ENCODE data around the gene MPP2. TPM values are rescaled to one million over a fixed set of nuclear protein-coding genes. Genes with fewer than 3 reads are reported as not detected.

The MPP2 gene
- total RNA-seq (2022; extraction: Qiagen RNA extraction) = 1.1 to 1.8 TPM (median 1.3 TPM) in 5 replicates

GRCh38 chr17:43907425-43907981, at the start of gene MPP2:
TSS of gene MPP2 (minus strand) at chr17:43907536. CDS start at chr17:43904460, 3,076 bp downstream.

GRCh38 chr17:43953746-43954145, 46.4 kb upstream of the MPP2 start, which contains the start of gene PYY:
TSS of gene PYY (minus strand) at chr17:43953940. CDS start at chr17:43953483, 457 bp downstream.

GRCh38 chr17:43942051-43942685, 34.8 kb upstream of the MPP2 start, which contains the start of gene PPY:
TSS of gene PPY (minus strand) at chr17:43942476. CDS start at chr17:43941654, 822 bp downstream.

GRCh38 chr17:43846963-43847371, 60.4 kb downstream of the MPP2 start, which contains the start of gene CD300LG:
TSS of gene CD300LG (plus strand) at chr17:43847176. CDS start at chr17:43847217, 41 bp downstream.

GRCh38 chr17:43832976-43833829, 74.1 kb downstream of the MPP2 start, which contains the start of gene MPP3:
TSS of gene MPP3 (minus strand) at chr17:43833146. CDS start at chr17:43831906, 1,240 bp downstream.

Other genes with a start within 250 kb of the MPP2 start
- not detected in 5 replicates for gene MEOX1, start 245.6 kb downstream of the MPP2 start, total RNA-seq (2022; extraction: Qiagen RNA extraction)
- not detected in 5 replicates for gene SOST, start 148.7 kb downstream of the MPP2 start, total RNA-seq (2022; extraction: Qiagen RNA extraction)
- gene DUSP3, start 128.6 kb downstream of the MPP2 start, total RNA-seq (2022; extraction: Qiagen RNA extraction) = 57.1 to 63.4 TPM (median 61.1 TPM) in 5 replicates
- gene CFAP97D1, start 127.1 kb downstream of the MPP2 start, total RNA-seq (2022; extraction: Qiagen RNA extraction) = not detected in 5 replicates
- gene MPP3, start 74.4 kb downstream of the MPP2 start, total RNA-seq (2022; extraction: Qiagen RNA extraction) = 15.0 to 19.4 TPM (median 16.5 TPM) in 5 replicates
- gene CD300LG, start 60.4 kb downstream of the MPP2 start, total RNA-seq (2022; extraction: Qiagen RNA extraction) = not detected in 5 replicates
- gene PPY, start 34.9 kb upstream of the MPP2 start, total RNA-seq (2022; extraction: Qiagen RNA extraction) = not detected in 5 replicates
- gene PYY, start 46.4 kb upstream of the MPP2 start, total RNA-seq (2022; extraction: Qiagen RNA extraction) = not detected in 5 replicates
- 0.77 to 1.5 TPM (median 1.1 TPM) in 5 replicates for gene NAGS, start 97.1 kb upstream of the MPP2 start, total RNA-seq (2022; extraction: Qiagen RNA extraction)
- gene TMEM101, start 107.4 kb upstream of the MPP2 start, total RNA-seq (2022; extraction: Qiagen RNA extraction) = 25.1 to 33.0 TPM (median 30.8 TPM) in 5 replicates
- gene LSM12, start 159.1 kb upstream of the MPP2 start, total RNA-seq (2022; extraction: Qiagen RNA extraction) = 50.1 to 55.9 TPM (median 51.9 TPM) in 5 replicates
- gene G6PC3, start 163.2 kb upstream of the MPP2 start, total RNA-seq (2022; extraction: Qiagen RNA extraction) = 117 to 181 TPM (median 160 TPM) in 5 replicates
- 13.9 to 19.7 TPM (median 15.3 TPM) in 5 replicates for gene HDAC5, start 216.1 kb upstream of the MPP2 start, total RNA-seq (2022; extraction: Qiagen RNA extraction)
- 8.4 to 11.2 TPM (median 10.1 TPM) in 5 replicates for gene HROB, start 234.4 kb upstream of the MPP2 start, total RNA-seq (2022; extraction: Qiagen RNA extraction)

All from A549 treated with Mapracorat at 1 μM for 4 hours (cell line).